Calu3 (cell line): ENCODE results near the gene AHNAK2. TPM values are rescaled to one million over a fixed set of nuclear protein-coding genes. Genes with fewer than 3 reads are reported as not detected.

Source experiments
- BruUV-seq: library from RNA; stranded (reverse); fragments of 400-500 nt; replicated peaks from 2 replicates; lab custom pipeline; 2021; lab: Mats Ljungman, UMichigan
- CTCF ChIA-PET: fragments of 300-600 bp; sonication (Branson Sonifier 250); formaldehyde crosslinking; loops from one replicate; lab custom pipeline; 2022; ENCODE audit warnings: antibody characterized with exemption; lab: Charles Lee
- DNase-seq: peaks from one replicate; pipeline ENCODE4 v3.0.0; 2022
- H3K27ac Mint-ChIP-seq: one replicate; pipeline ENCODE4 v1.8.0; 2022; ENCODE audit warnings: mixed read lengths; ENCODE audit not compliant: unreplicated experiment
- H3K27me3 Mint-ChIP-seq: one replicate; pipeline ENCODE4 v1.8.0; 2022; ENCODE audit warnings: mixed read lengths; ENCODE audit not compliant: unreplicated experiment
- H3K36me3 Mint-ChIP-seq: one replicate; pipeline ENCODE4 v1.8.0; 2022; ENCODE audit warnings: mild to moderate bottlenecking, moderate library complexity, mixed read lengths; ENCODE audit not compliant: insufficient read depth, unreplicated experiment
- H3K4me1 Mint-ChIP-seq: one replicate; pipeline ENCODE4 v1.8.0; 2022; ENCODE audit warnings: mild to moderate bottlenecking, low read depth, mixed read lengths; ENCODE audit not compliant: unreplicated experiment
- H3K4me3 Mint-ChIP-seq: one replicate; pipeline ENCODE4 v1.8.0; 2022; ENCODE audit warnings: mild to moderate bottlenecking, low read depth, moderate library complexity, mixed read lengths; ENCODE audit not compliant: unreplicated experiment
- H3K9me3 Mint-ChIP-seq: one replicate; pipeline ENCODE4 v1.8.0; 2022; ENCODE audit warnings: low read depth, mixed read lengths; ENCODE audit not compliant: unreplicated experiment
- intact Hi-C: fragments of 100-400 bp; cut with micrococcal nuclease; formaldehyde crosslinking; loops from one replicate; pipeline ENCODE4 v1.10.0; 2022; ENCODE audit not compliant: unreplicated experiment
- total RNA-seq: library from RNA; stranded (reverse); gene quantifications from 2 replicates; pipeline ENCODE4 v1.2.3, GENCODE V29; 2022
- TF ChIP-seq, protein P1 (sequence below): fragments of 200-600 bp; IDR thresholded peaks from one replicate; pipeline ENCODE4 v1.8.0; 2022; ENCODE audit warnings: antibody characterized with exemption; ENCODE audit not compliant: unreplicated experiment

AHNAK2 gene
- total RNA-seq, 1 experiment from 2014 or later: 42.0 TPM

DNA sequence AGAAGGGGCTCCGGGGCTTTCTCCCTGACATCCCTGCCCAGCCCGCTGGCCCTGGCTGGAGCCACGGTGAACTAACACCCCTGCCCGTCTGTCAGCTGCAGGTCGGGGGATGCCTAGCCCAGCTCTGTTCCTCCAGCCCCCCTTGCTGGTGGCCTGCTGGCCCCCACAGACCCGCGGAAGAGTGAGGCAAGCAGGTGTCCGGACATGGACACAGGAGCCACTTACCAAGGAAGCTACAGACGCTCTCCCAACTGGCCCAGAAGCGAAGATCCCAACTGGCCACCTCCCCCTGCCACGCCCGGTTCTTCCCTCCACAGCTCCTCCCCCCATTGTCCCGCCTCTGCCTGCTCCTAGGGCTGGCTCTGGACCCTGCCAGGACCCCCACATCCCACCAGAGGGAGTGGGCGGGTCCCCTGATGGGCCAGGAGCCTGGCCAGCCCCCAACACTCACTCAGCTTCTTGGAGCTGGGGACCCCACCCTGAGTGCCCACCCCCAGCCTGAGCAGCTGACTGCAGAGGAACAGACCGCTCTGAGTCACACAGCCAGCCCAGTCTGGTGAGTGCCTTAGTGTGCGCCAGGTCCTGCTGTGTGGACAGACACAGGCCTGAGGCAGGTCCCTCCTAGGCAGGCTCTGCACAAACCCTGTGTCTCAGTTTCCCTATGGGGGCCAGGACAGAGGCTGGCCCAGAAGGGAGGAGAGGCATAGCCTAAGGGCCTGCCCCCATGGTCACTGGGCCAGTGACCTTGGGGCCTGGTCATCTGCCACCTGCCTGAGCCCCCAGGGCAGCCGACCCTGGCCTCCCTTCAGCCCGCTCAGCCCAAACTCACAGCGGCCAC is 7.7 kb downstream of the AHNAK2 start:
- Mint-ChIP-seq H3K4me3 (peak overlapping the region; percentile 77), H3K27me3 (no peaks in the 10 kb centered on the region), H3K27ac (peak overlapping the region; percentile 81), H3K4me1 (peaks cover 29% of the 10 kb centered on the region), H3K36me3 (peaks cover 83% of the 10 kb centered on the region), H3K9me3 (no peaks in the 10 kb centered on the region)
- peak; percentile 77 for DNase-seq
- no TSS peak for BruUV-seq
- intact Hi-C loops: loop anchor here (5.0 to 10.0 kb wide), 3 partner anchors 38 to 76 kb away; partner anchors contain the start of gene CDCA4
- CTCF ChIA-PET: interaction anchor here (1.1 kb wide), 1 partner anchor 96 kb away, joined by 3 read pairs; no protein-coding TSS in a partner anchor
- TF ChIP-seq, protein P1, sequence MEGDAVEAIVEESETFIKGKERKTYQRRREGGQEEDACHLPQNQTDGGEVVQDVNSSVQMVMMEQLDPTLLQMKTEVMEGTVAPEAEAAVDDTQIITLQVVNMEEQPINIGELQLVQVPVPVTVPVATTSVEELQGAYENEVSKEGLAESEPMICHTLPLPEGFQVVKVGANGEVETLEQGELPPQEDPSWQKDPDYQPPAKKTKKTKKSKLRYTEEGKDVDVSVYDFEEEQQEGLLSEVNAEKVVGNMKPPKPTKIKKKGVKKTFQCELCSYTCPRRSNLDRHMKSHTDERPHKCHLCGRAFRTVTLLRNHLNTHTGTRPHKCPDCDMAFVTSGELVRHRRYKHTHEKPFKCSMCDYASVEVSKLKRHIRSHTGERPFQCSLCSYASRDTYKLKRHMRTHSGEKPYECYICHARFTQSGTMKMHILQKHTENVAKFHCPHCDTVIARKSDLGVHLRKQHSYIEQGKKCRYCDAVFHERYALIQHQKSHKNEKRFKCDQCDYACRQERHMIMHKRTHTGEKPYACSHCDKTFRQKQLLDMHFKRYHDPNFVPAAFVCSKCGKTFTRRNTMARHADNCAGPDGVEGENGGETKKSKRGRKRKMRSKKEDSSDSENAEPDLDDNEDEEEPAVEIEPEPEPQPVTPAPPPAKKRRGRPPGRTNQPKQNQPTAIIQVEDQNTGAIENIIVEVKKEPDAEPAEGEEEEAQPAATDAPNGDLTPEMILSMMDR: no peak

DNA sequence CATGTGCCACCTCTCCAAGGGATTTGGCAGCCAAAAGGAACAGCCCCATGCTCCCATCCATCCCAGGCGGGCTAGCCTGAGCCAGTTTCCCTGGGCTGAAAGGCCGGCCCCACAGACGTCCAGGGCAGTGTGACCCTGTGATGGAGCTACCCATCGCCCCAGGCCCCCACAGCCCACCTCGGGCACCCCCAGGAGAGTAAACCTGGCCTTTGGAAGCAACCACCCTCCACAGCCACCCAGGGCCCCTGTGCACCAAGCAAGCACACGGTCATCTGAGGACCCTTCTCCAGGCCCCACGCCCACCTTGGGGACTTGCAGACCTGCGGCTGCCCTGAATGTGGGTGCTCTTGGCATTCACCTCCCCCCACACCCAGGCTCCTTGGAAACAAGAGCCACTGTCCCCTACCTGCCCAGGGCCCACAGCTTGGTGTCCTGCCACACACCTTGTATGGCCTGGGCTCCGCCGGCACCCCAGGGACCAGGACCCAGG is 8.4 kb downstream of the AHNAK2 start:
- Mint-ChIP-seq H3K4me3 (peak overlapping the region; percentile 77), H3K27me3 (no peaks in the 10 kb centered on the region), H3K36me3 (peaks cover 83% of the 10 kb centered on the region), H3K9me3 (no peaks in the 10 kb centered on the region), H3K4me1 (peaks cover 29% of the 10 kb centered on the region), H3K27ac (peak overlapping the region; percentile 12)
- TF ChIP-seq, protein P1: no peak
- intact Hi-C loops: loop anchor here (5.0 to 10.0 kb wide), 3 partner anchors 37 to 75 kb away; partner anchors contain the start of gene CDCA4
- TSS peak; percentile 10 for BruUV-seq
- CTCF ChIA-PET: interaction anchor here (0.5 to 1.1 kb wide), 2 partner anchors 63 to 96 kb away, joined by 3 to 5 read pairs; no protein-coding TSS in a partner anchor
- DNase-seq: no peak

DNA sequence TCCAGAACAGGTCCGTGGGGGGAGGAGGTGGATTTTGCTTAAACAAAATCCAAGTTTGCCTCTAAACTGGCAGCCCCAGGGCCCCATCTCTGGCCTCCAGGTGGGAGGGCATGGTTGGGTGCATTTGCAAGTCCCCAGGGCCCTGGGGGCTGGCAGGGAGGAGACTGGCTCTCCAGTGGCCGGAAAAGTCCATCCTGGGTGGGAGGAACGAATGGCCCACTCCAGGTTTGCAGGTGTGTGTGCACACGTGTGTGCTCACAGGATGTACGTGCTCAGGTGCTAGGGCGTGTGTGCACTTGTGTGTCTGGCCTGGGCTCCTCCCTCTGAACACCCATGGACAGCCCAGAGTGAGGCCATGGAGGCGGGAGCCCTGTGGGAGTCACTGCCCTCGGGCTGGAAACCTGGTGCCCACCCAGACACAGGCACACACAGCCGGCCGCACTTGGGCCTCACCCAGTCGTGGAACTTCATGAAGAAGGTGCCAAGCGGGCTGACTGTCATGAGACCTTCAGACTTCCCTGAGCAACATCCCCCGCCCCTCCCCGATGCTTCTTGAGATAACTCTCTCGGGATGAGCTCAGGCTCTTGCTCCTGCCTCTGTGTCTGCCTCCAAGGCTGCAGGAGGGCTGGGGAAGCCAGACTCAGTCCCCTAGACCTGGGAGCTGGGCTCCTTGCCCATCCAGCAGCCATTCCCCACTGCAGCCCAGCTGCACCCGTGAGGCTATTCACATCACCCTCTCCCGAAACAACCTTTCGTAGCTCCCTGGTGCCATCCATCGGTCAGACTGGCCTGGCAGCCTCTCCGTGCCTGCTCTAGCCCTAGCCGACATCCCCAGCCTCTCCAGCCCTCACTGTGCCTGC is 9.4 kb downstream of the AHNAK2 start:
- Mint-ChIP-seq H3K36me3 (peaks cover 75% of the 10 kb centered on the region), H3K9me3 (no peaks in the 10 kb centered on the region), H3K27me3 (no peaks in the 10 kb centered on the region), H3K27ac (peak overlapping the region; percentile 12), H3K4me1 (peaks cover 19% of the 10 kb centered on the region), H3K4me3 (peak overlapping the region; percentile 77)
- no TSS peak for BruUV-seq
- intact Hi-C loops: no loop called here
- DNase-seq: no peak
- CTCF ChIA-PET: no interaction called here
- TF ChIP-seq, protein P1: no peak

DNA sequence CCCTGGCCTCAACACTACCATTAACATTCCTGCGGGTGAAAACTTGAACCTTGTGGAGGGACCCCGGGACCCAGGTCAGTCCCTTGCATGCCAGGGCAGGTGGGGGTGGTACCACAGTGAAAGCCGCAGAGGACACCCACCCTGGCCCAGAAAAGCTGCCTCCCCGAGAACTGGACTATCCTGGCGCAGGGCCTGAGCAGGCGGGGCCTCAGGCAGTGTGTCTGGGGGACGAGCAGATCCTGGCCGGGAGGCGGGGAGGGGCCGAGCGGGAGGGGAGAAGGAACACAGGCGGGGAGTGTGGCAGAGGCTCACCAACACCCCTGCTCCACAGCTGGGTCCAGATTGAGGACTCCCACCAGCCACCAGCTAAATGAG is 10.0 kb downstream of the AHNAK2 start:
- Mint-ChIP-seq H3K4me1 (peaks cover 19% of the 10 kb centered on the region), H3K27ac (peak overlapping the region; percentile 12), H3K27me3 (no peaks in the 10 kb centered on the region), H3K9me3 (no peaks in the 10 kb centered on the region), H3K4me3 (peak overlapping the region; percentile 77), H3K36me3 (peaks cover 68% of the 10 kb centered on the region)
- no TSS peak for BruUV-seq
- DNase-seq: peak; percentile 78
- CTCF ChIA-PET: no interaction called here
- TF ChIP-seq, protein P1: no peak
- intact Hi-C loops: no loop called here
